GM19455 (cell line): ENCODE results near the gene PAEP.
"Not testable (repeated sequence)": the region's sequence is repeated elsewhere in the genome, so short reads cannot be mapped to it uniquely, and the experiment has no call there.

Experiments
- ATAC-seq: cut with Tn5 transposase; IDR thresholded peaks from one replicate; pipeline ENCODE4 v1.9.1; 2021; ENCODE audit not compliant: unreplicated experiment

Gene PAEP

DNA sequence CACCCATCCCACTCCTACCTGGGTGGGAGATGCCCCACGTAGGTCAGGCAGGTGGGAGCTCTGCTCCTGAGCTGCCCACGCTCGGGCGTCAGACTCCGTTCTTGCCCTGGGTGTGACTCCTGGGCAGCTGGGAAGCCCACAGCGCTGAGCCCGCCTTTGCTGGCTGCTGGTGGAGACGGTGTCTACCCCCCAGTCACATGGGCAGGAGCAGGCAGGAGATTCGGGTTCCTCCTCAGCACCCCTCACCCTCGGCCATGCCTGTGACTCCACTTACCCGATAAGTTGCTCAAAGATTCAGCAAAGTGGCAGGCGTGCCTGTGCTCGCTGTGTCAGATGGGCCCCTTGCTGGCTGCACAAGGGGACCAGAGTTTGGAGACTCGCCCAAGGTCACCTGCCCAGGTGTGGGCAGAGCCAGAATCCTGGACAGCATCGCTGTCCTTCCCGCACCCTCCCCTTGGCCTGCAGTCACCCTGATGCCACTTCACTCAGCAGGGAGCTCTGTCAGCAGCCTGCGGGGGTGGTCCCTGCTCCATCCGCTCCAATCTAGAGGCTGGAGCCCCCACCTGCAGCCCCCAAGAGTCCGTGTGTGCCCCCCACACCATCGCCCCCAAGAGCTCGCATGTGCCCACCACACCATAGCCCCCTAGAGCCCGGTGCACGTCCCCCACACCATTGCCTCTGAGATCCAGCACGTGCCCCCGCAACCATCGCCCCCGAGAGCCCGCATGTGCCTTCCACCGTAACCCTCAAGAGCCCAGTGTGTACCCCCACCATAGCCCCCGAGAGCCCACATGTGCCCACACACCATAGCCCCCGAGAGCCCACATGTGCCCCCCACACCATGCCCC is 36.1 kb upstream of the PAEP start:
- ATAC-seq, result no peak

GRCh38 chr9:135526089-135526729 is 35.3 kb upstream of the PAEP start:
- no peak for ATAC-seq

GRCh38 chr9:135526730-135527571 is 34.6 kb upstream of the PAEP start:
- no peak for ATAC-seq

DNA sequence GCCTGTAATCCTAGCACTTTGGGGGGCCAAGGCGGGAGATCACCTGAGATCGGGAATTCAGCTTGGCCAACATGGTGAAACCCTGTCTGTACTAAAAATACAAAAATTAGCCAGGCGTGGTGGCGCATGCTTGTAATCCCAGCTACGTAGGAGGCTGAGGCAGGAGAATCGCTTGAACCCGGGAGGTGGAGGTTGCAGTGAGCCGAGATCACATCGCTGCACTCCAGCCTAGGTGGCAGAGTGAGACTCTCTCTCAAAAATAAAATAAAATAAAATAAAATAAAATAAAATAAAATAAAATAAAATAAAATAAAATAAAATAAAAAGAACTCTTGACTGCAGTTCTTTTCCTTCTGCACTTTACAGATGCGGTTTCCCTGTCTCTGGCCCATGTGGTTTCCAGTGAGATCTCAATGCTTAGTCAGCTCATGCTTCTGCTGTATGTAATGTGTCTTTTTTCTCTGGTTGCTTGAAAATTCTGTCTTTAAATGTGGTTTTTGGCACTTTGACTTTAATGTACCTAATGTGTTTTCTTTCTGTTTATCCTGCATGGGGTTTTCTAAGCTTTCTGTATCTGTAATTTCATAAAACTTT is 32.6 kb upstream of the PAEP start:
- ATAC-seq, result not testable (repeated sequence)

- no peak for ATAC-seq
Measured at GRCh38 chr9:135530146-135530545, 31.4 kb upstream of the PAEP start.

GRCh38 chr9:135531096-135531495 is 30.5 kb upstream of the PAEP start:
- ATAC-seq, result no peak

DNA sequence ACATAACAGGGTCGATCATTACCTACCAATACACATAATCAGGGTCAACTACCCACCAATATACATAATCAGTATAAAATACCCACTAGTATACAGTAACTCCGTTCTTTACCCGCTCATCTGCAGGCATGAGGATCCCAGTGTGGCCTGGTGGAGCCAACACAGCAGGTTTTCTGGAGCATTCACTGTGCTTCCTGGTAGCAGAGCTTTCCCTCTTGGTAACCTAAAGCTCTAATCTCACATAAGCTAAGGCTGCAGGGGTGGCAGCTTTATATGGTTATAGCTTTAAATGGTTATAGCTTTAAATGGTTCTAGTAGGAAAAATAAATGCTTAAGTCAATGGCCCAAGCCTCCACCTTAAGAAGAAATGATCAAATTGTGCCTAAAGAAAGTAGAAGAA is 28.4 kb upstream of the PAEP start:
- no peak for ATAC-seq

DNA sequence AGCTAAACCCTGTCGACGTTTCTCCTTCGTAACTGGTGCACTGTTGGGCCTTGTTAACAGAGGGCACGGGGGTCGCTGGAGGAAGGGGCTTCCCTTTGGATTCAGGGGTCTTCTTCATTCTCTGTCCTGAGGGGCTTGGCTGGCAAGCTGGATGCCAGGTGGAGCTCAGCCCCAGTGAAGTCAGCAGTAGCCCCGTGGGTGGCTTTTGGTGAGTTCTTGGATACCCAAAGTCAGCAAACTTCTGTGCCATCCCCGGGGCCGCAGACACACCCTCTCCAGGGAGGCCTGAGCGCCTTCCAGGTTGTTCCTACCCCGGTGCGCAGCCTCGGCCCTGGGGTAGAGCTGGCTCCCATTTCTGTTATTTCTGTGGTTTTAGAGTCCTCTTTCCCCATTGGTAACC is 27.9 kb upstream of the PAEP start:
- no peak for ATAC-seq

DNA sequence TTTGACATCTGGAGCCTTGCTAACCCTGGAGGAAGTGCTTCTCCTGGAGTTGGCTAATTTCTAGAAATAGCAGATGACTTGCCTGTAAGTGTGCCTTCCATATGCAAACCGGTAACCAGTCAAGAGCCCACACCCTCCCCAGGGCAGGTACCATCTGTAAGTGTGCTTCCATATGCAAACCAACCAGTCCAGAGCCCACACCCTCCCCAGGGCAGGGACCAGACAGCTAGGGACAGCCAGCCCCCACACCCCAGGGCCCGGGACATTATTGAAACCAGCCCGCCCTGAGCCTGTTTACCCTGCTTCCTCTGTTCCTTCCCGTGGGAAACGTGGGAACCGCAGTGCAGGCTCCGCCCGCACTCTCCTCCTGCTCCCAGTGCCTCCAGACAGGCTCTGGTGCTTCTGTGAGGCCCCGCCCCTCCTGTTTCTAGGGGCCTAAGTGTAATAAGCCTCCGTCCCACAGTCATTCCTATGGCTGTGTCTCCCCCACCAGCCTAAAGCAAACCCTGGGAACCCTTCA is 27.3 kb upstream of the PAEP start:
- ATAC-seq, result not testable (repeated sequence)

GRCh38 chr9:135534826-135535225 is 26.7 kb upstream of the PAEP start:
- ATAC-seq, result not testable (repeated sequence)

DNA sequence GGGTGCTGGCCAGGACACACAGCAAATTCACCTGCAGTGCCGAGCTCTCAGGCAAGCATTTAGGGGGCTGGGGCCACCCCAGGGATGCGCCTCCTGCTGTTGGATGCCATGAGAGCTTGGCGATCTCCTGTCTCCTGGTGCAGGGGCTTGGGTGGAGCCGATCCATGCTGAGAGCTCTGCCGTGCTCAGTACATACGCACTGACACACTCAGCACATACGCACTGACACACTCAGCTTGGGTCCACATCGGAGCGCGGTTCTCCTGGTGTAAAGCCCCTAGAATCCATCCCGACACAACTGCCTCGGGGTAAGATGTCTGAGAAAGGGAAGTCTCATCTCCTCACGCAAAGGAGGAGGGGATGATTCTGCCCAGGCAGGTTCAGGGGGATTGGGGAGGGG is 25.9 kb upstream of the PAEP start:
- ATAC-seq, result not testable (repeated sequence)

GRCh38 chr9:135536216-135536615 is 25.3 kb upstream of the PAEP start:
- no peak for ATAC-seq

DNA sequence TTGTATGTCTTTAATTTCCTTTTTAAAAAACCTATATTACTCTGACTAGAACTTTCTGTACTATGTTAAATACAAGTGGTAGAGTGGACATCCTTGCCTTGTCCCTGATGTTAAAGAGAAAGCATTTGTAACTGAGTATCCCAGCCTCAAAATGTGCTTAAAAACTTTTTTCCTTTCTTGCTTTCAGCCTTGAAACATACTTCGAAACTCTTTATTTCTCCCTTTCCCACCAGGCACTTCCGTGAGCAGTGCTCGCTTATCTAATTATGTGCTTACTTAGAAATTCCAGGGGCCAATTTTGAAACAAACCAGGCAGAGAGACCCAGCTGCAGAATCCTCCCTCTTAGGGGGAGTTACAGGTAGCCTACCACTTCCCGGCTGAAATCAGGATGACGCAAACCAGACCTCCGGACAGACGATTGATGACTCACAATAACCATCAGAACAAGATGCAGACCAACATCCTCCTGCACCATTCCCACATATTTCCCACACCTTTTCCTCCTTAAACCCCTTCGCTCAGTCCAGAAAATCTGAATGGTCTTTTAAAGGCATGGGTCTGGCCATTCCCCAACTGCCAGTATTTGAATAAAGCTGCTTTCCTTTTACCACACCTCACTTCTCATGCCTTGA is 18.2 kb upstream of the PAEP start:
- ATAC-seq, result not testable (repeated sequence)

DNA sequence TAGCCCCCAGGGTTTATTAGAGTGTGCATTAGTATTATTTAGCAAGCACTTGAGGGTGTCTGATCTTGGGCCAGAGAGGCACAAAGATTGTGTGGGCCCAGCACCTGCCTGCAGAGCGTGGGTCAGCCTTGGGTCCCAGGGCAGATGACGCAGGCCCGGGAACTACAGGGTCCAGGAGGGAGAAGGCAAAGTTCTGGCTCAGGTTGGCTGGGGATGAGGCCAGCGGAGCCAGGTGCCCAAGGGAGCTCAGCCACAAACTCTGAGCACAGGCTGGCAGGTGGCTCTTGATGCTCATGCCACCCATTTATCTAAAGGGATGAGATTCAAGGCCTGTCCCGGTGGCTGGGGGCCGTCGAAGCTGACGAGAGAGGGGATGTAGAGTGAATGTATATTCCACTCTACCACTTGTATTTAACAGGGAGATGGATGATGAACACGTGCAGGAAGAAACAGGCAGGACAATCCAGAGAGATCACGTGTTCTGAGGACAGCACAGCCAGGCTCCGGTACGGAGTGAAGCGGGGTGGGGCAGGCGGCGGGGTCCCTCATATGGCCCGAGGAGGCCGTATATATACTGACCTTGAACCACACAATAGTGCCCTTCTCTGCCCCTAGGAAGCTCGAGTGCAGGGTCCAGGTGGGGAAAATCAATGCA is 16.4 kb upstream of the PAEP start:
- no peak for ATAC-seq

GRCh38 chr9:135545646-135546176 is 15.8 kb upstream of the PAEP start, which contains the start of gene OBP2A:
OBP2A (plus strand) TSS chr9:135546126; CDS start chr9:135546181, 55 bp downstream.
- not testable (repeated sequence) for ATAC-seq

DNA sequence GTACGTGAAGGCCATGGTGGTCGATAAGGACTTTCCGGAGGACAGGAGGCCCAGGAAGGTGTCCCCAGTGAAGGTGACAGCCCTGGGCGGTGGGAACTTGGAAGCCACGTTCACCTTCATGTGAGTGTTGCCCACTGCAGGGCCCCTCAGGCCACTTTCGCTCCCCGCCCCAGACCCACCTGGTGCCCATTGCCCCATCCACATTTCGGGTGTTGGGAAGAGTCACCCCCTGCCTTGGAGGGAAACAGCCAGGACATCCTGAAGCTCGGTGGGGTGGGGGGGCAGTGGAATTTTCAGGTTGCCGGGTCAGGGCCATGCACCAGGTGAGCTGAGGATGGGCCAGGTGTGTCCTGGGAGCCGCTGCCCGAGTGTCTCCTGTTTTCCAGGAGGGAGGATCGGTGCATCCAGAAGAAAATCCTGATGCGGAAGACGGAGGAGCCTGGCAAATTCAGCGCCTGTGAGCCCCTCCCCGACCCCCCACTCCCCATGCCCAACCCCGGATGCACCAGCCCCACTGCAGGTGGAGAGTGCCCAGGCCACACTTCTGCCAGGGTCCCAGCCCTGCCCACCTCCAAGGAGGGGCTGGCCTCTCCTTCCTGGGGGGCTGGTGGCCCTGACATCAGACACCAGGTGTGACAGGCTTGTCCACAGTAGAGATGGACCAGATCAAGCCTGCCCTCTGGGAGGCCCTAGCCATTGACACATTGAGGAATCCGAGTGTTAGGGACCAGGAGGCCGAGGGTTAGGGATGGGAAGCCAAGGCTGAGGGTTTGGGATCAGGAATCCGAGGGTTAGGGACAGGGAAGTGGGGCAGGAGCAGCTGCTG is 14.6 kb upstream of the PAEP start:
- ATAC-seq, result not testable (repeated sequence)

DNA sequence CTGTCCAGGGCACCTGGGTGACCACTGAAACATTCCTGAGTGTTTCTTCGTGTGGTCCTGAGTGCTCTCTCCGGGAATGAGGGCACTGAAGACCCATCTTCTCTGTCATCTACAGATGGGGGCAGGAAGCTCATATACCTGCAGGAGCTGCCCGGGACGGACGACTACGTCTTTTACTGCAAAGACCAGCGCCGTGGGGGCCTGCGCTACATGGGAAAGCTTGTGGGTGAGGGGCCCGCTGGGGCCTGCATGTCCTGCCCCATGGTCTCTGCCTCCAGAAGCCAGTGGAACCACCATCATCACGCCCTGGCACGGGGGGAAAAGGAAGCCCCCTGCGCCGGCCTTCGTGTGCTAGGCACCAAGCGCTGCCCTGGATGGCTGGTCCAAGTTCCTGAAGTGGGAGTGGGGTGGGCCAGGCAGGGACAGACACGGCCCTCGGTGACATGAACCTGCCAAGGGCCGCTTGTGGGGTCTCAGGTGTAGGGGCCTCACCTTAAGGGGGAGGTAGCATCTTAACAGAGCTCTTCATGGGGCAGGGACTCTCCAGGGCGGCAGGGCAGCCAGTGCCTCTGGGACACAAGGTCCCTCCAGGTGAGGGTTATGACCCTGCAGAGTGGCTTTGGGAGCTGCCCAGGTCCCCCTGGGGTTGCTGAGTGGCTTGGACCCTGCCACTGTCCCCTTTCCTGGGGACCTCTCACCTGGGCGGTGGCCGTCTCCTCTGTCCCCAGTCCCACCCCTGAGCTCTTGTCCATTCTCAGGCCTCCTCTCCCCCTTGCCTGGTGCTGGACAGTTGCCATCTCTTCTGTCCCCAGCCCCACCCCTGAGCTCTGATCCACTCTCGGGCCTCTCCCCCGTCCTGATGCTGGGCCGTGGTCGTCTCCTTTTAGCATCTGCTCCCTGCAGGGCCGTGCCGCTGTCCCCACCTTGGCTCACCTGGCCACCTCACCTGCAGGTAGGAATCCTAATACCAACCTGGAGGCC is 13.5 kb upstream of the PAEP start:
- no peak for ATAC-seq
